AG09319 (cell line): ENCODE measurements around the gene MED16.

Experiments used
- DNase-seq: peaks from one replicate; pipeline ENCODE4 v3.0.0-alpha.2; 2010; ENCODE audit warnings: low read depth; ENCODE audit errors: extremely low read depth
- CTCF ChIP-seq: IDR thresholded peaks from 2 replicates; pipeline ENCODE4 v1.5.1; 2011; ENCODE audit warnings: low read depth, mild to moderate bottlenecking, inconsistent platforms, low read length, moderate library complexity

Gene MED16

DNA sequence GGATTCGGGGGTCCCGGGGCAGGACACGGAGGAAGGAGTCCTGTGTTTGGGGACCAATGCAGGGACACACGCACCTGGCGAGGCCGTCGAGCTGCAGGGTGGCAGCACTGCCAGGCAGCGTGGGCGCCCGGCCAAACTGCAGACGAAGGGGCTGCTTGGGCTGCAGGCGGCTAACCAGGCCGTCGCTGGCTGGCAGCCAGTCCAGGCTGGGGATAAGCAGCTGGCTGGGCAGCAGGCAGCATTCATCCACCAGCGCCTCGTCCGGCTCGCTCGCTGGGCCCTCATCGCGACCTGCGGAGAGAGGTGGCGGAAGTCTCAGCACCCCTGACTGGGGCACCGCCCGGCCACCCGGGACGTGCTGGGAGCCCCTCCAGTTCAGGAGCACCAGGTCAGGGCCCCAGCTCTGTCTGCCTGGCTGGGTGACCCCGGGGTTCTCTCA is 22.0 kb downstream of the MED16 start:
- DNase-seq = no peak
- no peak for TF ChIP-seq CTCF

GRCh38 chr19:870314-870713 is 22.7 kb downstream of the MED16 start:
- no peak for DNase-seq
- no peak for TF ChIP-seq CTCF

GRCh38 chr19:869245-870177 is 23.5 kb downstream of the MED16 start:
- peak; percentile 85 for DNase-seq
- TF ChIP-seq CTCF = no peak

DNA sequence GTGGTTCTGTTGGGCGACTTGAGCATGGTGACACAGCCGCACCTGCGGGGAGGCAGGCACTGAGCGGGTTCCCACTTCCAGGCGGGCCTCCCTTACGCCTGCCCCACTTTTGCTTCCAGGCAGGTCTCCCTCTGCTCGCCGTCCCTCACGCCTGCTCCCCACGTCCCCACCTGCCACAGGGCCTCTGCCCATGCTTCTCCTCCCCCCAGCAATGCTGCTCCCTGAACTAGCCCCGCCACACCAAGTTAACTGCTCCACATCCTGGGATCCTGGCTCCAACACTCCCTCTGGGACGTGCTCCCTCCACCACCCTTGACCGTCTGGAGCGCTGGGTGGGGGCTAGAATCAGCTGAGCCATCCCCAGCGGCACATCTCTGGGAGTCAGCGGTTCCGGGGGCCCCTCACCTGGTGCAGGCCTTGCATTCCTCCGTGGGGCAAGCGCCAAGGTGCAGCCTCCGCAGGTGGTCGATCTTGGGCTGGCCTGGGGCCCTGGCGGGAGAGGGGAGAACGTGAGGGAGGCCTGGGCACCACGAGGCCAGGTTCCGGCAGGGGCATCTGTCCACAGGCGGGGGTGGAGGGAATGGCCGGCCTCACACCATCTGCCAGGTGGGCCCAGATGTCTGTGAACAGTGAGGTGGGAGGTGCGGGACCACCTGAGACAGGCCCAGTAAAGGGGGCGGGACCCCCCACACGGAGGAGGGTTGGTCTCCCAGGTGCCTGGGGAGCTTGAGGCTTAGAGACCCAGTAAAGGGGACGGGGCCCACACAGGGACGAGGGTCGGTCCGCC is 24.3 kb downstream of the MED16 start:
- no peak for TF ChIP-seq CTCF
- no peak for DNase-seq

- DNase-seq = no peak
- TF ChIP-seq CTCF = no peak
Measured at GRCh38 chr19:867855-868457, 25.0 kb downstream of the MED16 start.

DNA sequence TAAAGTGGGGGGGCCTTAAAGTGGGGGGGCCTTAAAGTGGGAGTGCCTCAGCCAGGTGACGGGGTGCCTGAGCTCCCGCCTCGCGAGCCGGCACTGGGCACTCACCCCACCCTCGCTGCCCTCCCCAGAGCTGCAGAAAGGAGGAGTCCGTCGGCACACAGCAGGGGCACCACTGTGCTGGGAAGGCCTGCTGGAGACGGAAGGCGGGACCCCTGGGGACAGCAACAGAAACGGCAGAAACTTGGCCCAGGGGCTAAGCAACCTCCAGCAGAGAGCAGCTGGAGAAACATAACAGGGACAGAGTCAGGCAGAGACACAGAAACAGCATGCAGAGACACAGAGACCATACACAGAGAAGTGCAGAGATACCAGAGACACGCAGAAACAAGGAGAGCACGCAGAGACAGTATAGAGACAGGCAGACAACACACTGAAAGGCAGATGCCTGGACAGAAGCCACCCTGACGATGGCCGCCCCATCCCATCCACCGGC is 25.6 kb downstream of the MED16 start:
- DNase-seq = no peak
- TF ChIP-seq CTCF = no peak
